NCI-H774 (cell line): ENCODE measurements around the gene REEP1.
A peak's percentile ranks its signal among the peaks of the same experiment; 100 is the strongest.
"Not testable (repeated sequence)": the region's sequence is repeated elsewhere in the genome, so short reads cannot be mapped to it uniquely, and the experiment has no call there.

ENCODE experiments used
- DNase-seq: peaks from one replicate; lab custom pipeline; 2025; lab: John Stamatoyannopoulos, UW

The REEP1 gene

GRCh38 chr2:86283411-86284030 lies 53.9 kb downstream of the REEP1 start:
- no peak for DNase-seq

GRCh38 chr2:86281066-86281700 lies 56.2 kb downstream of the REEP1 start:
- DNase-seq, result no peak

- no peak for DNase-seq
Measured at GRCh38 chr2:86280191-86280667, 57.2 kb downstream of the REEP1 start.

DNA sequence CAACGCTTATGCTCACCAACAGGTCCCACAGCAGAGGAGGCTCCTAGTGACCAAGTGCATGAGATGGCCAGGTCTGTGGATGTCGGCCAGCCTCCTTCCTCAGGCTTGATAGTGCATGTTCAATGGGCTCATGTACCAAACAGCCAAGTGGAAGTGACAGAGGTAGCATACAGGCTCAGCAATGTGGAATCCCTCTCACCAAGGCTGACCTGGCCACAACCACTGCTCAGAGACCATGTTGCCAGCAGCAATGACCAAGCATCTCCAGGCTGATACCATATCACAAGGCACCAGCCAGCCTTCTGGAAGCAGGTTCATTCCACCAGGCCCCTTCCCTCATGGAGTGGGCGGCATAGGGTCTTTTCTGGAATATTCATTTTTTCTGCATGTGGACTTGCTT lies 61.5 kb downstream of the REEP1 start:
- DNase-seq, result no peak

- no peak for DNase-seq
Measured at GRCh38 chr2:86275384-86275799, 62.0 kb downstream of the REEP1 start.

- DNase-seq, result no peak
Measured at GRCh38 chr2:86274918-86275275, 62.5 kb downstream of the REEP1 start.

- DNase-seq, result no peak
Measured at GRCh38 chr2:86274265-86274917, 63.0 kb downstream of the REEP1 start.

DNA sequence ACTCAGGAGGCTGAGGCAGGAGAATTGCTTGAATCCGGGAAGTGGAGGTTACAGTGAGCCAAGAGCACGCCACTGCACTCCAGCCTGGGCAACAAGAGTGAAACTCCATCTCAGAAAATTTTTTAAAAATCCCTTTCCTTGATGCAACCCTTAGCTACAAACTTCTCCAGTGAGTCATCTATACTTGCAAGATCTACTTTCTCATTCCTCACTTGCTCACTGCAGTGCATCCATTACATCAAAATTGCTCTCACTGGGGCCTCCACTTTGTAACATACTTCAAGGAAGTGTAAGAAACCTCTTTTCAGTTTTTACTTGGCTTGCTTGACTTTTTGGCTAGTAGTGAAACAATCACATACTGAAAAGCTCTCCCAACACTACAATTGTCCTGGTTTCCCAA lies 65.3 kb downstream of the REEP1 start:
- DNase-seq, result no peak

DNA sequence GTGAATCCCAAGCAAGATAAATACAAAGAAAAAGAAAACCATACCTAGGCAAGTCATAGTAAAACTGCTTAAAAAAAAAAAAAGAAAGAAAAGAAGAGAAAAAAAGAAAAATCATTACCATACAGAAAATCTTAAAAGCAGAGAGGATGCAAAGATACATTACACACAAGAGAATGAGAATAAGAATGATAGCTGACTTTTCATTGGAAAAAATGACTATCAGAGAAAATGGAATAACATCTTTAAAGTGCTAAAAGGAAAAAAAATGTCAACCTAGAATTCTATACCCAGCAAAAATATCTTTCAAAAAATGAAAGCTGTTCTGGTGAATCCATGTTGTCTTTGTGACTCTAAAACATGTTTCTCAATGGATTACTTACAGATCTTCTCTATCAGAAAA lies 66.2 kb downstream of the REEP1 start:
- DNase-seq, result no peak

DNA sequence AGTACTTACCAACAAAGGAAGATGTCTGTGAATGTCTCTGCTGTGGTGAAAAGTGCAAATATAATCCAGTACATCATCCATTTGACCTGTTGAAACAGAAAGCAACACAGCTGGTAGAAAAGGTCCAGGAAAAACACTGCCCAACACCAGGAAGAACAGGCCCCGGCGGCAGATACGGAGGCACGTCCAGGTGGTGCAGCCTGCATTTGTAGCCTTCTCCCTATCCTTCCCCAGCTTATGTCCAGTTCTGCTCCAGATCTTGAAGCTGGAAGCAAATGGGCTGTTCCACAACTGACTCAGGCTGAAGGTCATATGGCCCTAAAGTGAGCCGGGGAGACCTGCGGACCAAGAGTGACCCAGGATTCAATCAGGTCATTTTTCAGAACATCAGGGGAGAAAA lies 73.5 kb downstream of the REEP1 start:
- no peak for DNase-seq

- no peak for DNase-seq
Measured at GRCh38 chr2:86260978-86261377, 76.4 kb downstream of the REEP1 start.

GRCh38 chr2:86258106-86258505 lies 79.3 kb downstream of the REEP1 start:
- no peak for DNase-seq

GRCh38 chr2:86256982-86257381 lies 80.4 kb downstream of the REEP1 start:
- DNase-seq, result no peak

DNA sequence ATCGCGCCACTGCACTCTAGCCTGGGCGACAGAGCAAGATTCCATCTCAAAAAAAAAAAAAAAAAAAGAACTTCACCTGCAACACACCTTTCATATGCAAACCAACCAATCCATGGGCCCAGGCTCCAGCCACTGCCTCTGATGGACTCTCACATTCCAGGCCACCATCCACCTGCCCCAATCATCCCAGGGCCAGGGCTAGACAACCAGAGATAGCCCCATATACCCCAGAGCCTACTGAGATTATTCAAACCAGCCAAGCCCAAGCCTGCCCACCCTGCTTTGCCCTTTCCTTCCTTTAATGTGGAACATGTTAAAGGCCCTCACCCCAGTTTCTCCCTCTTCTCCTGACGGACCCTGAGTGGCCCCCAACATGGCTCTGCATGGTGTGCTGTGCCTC lies 81.1 kb downstream of the REEP1 start:
- DNase-seq, result no peak

GRCh38 chr2:86254576-86255538 lies 82.6 kb downstream of the REEP1 start:
- DNase-seq, result peak; percentile 63

GRCh38 chr2:86253424-86253823 lies 84.0 kb downstream of the REEP1 start:
- DNase-seq, result no peak

DNA sequence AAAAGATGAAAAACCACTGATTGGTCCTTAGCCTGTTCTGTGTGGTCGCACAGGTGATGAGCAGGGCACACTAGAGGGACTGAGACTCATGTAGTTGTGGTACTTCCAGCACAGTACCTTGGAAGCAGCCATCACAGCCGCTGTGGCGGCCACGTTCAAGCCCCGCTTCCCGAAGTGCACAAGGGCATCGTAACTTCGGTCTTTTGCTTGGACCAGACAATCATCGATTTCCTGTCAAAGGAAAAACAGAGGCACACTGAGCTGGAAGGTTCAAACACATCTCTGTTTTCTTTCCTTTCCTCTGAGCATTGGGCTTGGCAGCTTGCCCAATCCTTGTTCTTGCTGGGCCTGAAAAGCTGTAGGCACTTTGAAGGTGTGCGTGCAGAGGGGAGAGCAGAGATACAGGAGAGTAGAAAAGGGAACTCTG lies 85.6 kb downstream of the REEP1 start:
- DNase-seq, result no peak

- DNase-seq, result peak; percentile 40
Measured at GRCh38 chr2:86249579-86250391, 87.6 kb downstream of the REEP1 start.

DNA sequence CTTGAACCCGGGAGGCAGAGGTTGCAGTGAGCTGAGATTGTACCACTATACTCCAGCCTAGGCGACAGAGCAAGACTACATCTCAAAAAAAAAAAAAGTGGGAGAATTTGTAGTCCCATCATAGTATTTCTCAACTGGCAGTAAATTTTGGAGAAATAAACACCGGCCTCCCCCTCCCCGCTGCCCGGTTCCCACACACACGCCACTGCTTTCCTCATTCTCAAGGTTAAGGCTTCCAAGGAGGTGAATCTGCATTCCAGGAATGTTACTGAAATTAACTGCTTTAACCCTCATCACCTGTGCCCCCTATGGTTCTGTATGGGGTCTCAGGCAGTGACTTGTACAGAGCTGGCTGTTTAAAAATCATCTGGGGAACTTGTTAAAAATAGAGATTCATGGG lies 88.2 kb downstream of the REEP1 start:
- DNase-seq, result no peak

DNA sequence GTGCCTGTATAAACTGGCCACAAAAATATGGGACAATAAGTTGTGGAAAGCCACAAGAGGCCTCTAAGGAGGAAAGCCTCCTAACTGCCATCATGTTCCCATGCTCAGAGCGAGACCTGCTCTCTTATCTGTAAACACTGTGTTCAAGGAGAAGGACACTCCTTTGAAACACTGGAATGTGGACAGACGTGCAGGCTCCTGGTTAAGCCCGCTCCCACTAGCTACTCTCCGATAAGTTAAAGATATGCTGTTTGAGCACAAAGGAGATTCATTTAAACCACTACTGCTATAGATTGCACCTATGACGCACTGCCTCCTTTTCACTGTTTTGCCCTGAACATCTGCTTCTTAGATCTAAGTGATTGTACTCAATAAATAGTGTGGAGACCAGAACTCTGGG lies 92.2 kb downstream of the REEP1 start:
- DNase-seq, result not testable (repeated sequence)

- DNase-seq, result not testable (repeated sequence)
Measured at GRCh38 chr2:86244781-86245180, 92.6 kb downstream of the REEP1 start.
